H9 (cell line): Measurements from ENCODE around the gene RAPGEF6. TPM values are rescaled to one million over a fixed set of nuclear protein-coding genes. Genes with fewer than 3 reads are reported as not detected.
A peak's percentile ranks its signal among the peaks of the same experiment; 100 is the strongest.

Experiments
- DNase-seq: peaks from one replicate; pipeline ENCODE4 v3.0.0-alpha.2; 2017
- H2AFZ ChIP-seq: one replicate; pipeline ENCODE4 v1.6.1; 2013; ENCODE audit warnings: mild to moderate bottlenecking, low read length, control low read depth, moderate library complexity
- H2AK5ac ChIP-seq: 2 replicates; pipeline ENCODE4 v1.6.1; 2013; ENCODE audit warnings: low read length, control low read depth, mixed read lengths; ENCODE audit not compliant: insufficient read length
- H2BK120ac ChIP-seq: one replicate; pipeline ENCODE4 v1.6.1; 2013; ENCODE audit warnings: low read depth, mild to moderate bottlenecking, low read length, control low read depth, inconsistent platforms; ENCODE audit not compliant: poor library complexity, severe bottlenecking
- H2BK12ac ChIP-seq: 2 replicates; pipeline ENCODE4 v1.6.1; 2013; ENCODE audit warnings: low read length, control low read depth, mixed read lengths, low read depth; ENCODE audit not compliant: insufficient read length
- H2BK15ac ChIP-seq: 2 replicates; pipeline ENCODE4 v1.6.1; 2013; ENCODE audit warnings: low read depth, low read length, control low read depth
- H2BK20ac ChIP-seq: one replicate; pipeline ENCODE4 v1.6.1; 2013; ENCODE audit warnings: low read depth, mild to moderate bottlenecking, low read length, control low read depth, inconsistent platforms; ENCODE audit not compliant: poor library complexity, severe bottlenecking
- H2BK5ac ChIP-seq: 2 replicates; pipeline ENCODE4 v1.6.1; 2013; ENCODE audit warnings: low read length, control low read depth, mixed read lengths; ENCODE audit not compliant: insufficient read length
- H3K14ac ChIP-seq: 2 replicates; pipeline ENCODE4 v1.6.1; 2013; ENCODE audit warnings: low read length, control low read depth; ENCODE audit not compliant: insufficient read depth
- H3K18ac ChIP-seq: 2 replicates; pipeline ENCODE4 v1.6.1; 2013; ENCODE audit warnings: low read depth, mild to moderate bottlenecking, mixed read lengths, low read length, control low read depth; ENCODE audit not compliant: insufficient read length
- H3K23ac ChIP-seq: 2 replicates; pipeline ENCODE4 v1.6.1; 2013; ENCODE audit warnings: low read length, control low read depth, mixed read lengths, low read depth; ENCODE audit not compliant: insufficient read length
- H3K23me2 ChIP-seq: 2 replicates; pipeline ENCODE4 v1.6.1; 2013; ENCODE audit warnings: low read depth, mild to moderate bottlenecking, mixed read lengths, low read length, control low read depth; ENCODE audit not compliant: insufficient read length, poor library complexity, severe bottlenecking
- H3K27ac ChIP-seq: 2 replicates; pipeline ENCODE4 v1.5.1; 2013; ENCODE audit warnings: low read length, control low read depth, mixed read lengths, low read depth; ENCODE audit not compliant: insufficient read length
- H3K27me3 ChIP-seq: 2 replicates; pipeline ENCODE4 v1.6.1; 2013; ENCODE audit warnings: low read length, control low read depth, inconsistent platforms; ENCODE audit not compliant: insufficient read depth
- H3K4ac ChIP-seq: 2 replicates; pipeline ENCODE4 v1.6.1; 2013; ENCODE audit warnings: low read depth, mild to moderate bottlenecking, control low read depth, inconsistent platforms, low read length, moderate library complexity
- H3K4me1 ChIP-seq: 2 replicates; pipeline ENCODE4 v1.6.1; 2013; ENCODE audit warnings: low read length, control low read depth, inconsistent platforms; ENCODE audit not compliant: insufficient read depth
- H3K4me2 ChIP-seq: 2 replicates; pipeline ENCODE4 v1.6.1; 2013; ENCODE audit warnings: low read length, control low read depth, mixed read lengths; ENCODE audit not compliant: insufficient read length, insufficient read depth
- H3K56ac ChIP-seq: 2 replicates; pipeline ENCODE4 v1.6.1; 2013; ENCODE audit warnings: low read depth, mild to moderate bottlenecking, mixed read lengths, low read length, control low read depth; ENCODE audit not compliant: insufficient read length
- H3K79me1 ChIP-seq: 2 replicates; pipeline ENCODE4 v1.6.1; 2013; ENCODE audit warnings: low read depth, mild to moderate bottlenecking, moderate library complexity, low read length, control low read depth, inconsistent platforms; ENCODE audit not compliant: insufficient read depth, poor library complexity, severe bottlenecking
- H3K79me2 ChIP-seq: 2 replicates; pipeline ENCODE4 v1.6.1; 2013; ENCODE audit warnings: low read length, control low read depth, inconsistent platforms; ENCODE audit not compliant: insufficient read depth
- H3K9ac ChIP-seq: 2 replicates; pipeline ENCODE4 v1.6.1; 2013; ENCODE audit warnings: low read length, control low read depth, mixed read lengths; ENCODE audit not compliant: insufficient read length; ENCODE audit errors: extremely low read depth
- H3K9me3 ChIP-seq: one replicate; pipeline ENCODE4 v1.6.1; 2013; ENCODE audit warnings: low read depth, low read length, inconsistent platforms; ENCODE audit not compliant: control insufficient read depth
- H3T11ph ChIP-seq: one replicate; pipeline ENCODE4 v1.6.1; 2013; ENCODE audit warnings: mild to moderate bottlenecking, low read length, control low read depth, inconsistent platforms
- H4K20me1 ChIP-seq: one replicate; pipeline ENCODE4 v1.6.1; 2013; ENCODE audit not compliant: control insufficient read depth, insufficient read length, insufficient read depth
- H4K5ac ChIP-seq: 2 replicates; pipeline ENCODE4 v1.6.1; 2013; ENCODE audit warnings: low read depth, mild to moderate bottlenecking, mixed read lengths, low read length, control low read depth; ENCODE audit not compliant: insufficient read length
- H4K8ac ChIP-seq: replicated peaks from 2 replicates; pipeline ENCODE4 v1.6.1; 2013; ENCODE audit warnings: low read length, control low read depth, mixed read lengths, low read depth; ENCODE audit not compliant: insufficient read length
- H4K91ac ChIP-seq: 2 replicates; pipeline ENCODE4 v1.6.1; 2013; ENCODE audit warnings: low read depth, mild to moderate bottlenecking, moderate library complexity, mixed read lengths, low read length, control low read depth; ENCODE audit not compliant: insufficient read length
- H3K27ac Mint-ChIP-seq, 3 experiments: 2 replicates in 2 of 3; 3 replicates in 1 of 3; pipeline ENCODE4 v1.8.0; 2020 to 2021; ENCODE audit warnings: mixed read lengths in 3 of 3, mild to moderate bottlenecking in 1 of 3, moderate library complexity in 1 of 3
- H3K27me3 Mint-ChIP-seq: 2 replicates; pipeline ENCODE4 v1.8.0; 2021; ENCODE audit warnings: low read depth, mild to moderate bottlenecking, moderate library complexity, mixed read lengths
- H3K36me3 Mint-ChIP-seq, 3 experiments: 2 replicates in 2 of 3; 3 replicates in 1 of 3; pipeline ENCODE4 v1.8.0; 2020 to 2021; ENCODE audit warnings: low read depth in 3 of 3, mixed read lengths in 3 of 3; ENCODE audit not compliant: insufficient read depth in 1 of 3
- H3K4me1 Mint-ChIP-seq, 2 experiments: 2 replicates each; pipeline ENCODE4 v1.8.0; 2020; ENCODE audit warnings: mixed read lengths in 2 of 2
- H3K4me3 Mint-ChIP-seq, 2 experiments: 2 replicates in 1 of 2; 3 replicates in 1 of 2; pipeline ENCODE4 v1.8.0; 2020 to 2021; ENCODE audit warnings: mild to moderate bottlenecking in 2 of 2, mixed read lengths in 2 of 2, moderate library complexity in 1 of 2
- H3K9me3 Mint-ChIP-seq, 2 experiments: 2 replicates in 1 of 2; 3 replicates in 1 of 2; pipeline ENCODE4 v1.8.0; 2020; ENCODE audit warnings: mild to moderate bottlenecking in 2 of 2, mixed read lengths in 2 of 2, moderate library complexity in 1 of 2
- WGBS: extraction: QIAGEN DNeasy Blood & Tissue Kit; methylation state at CpG from one replicate; pipeline ENCODE4 v1.1.7; 2013; ENCODE audit warnings: missing lambda C conversion rate, low lambda C conversion rate, mixed read lengths; ENCODE audit not compliant: insufficient read length; ENCODE audit errors: extremely low coverage; 5-methylcytosine and 5-hydroxymethylcytosine counted together
- total RNA-seq: library from RNA; stranded (reverse); gene quantifications from 2 replicates; pipeline ENCODE4 v1.2.1, GENCODE V29; 2021
- TF ChIP-seq, protein P1 (sequence below): fragments of 200-600 bp; sonication (generic); conservative IDR thresholded peaks from 3 replicates; pipeline ENCODE4 v1.8.0; 2021; ENCODE audit warnings: antibody characterized with exemption, mild to moderate bottlenecking

Gene RAPGEF6
- total RNA-seq, 1 experiment from 2014 or later: 19.7 TPM

GRCh38 chr5:131671994-131672655 lies 37.1 kb upstream of the RAPGEF6 start:
- Mint-ChIP-seq H3K9me3 (no peaks in the 10 kb centered on the region), H3K27ac (peak overlapping the region in 2 of 3 experiments; percentile 28 to 91; a peak in 4 of 7 replicates), H3K4me1 (peaks cover 7 to 8% of the 10 kb centered on the region in 2 experiments), H3K4me3 (no peak overlapping the region), H3K27me3 (no peaks in the 10 kb centered on the region), H3K36me3 (peaks cover 7 to 32% (median 21%) of the 10 kb centered on the region in 3 experiments; a peak in 4 of 7 replicates)
- no peak overlapping the region for H3K4me2 ChIP-seq
- no peaks in the 10 kb centered on the region; the same call in 1 of the 2 replicates for H3K4me1 ChIP-seq
- no peak overlapping the region for H3K4ac ChIP-seq
- H2BK20ac ChIP-seq: no peak overlapping the region
- no peak overlapping the region for H2BK5ac ChIP-seq
- no peak overlapping the region for H2BK15ac ChIP-seq
- no peak overlapping the region for H3K14ac ChIP-seq
- no peaks in the 10 kb centered on the region for H3K23me2 ChIP-seq
- no CpG with 5 or more reads among the region's 2 CpGs for WGBS
- no peaks in the 10 kb centered on the region for H4K20me1 ChIP-seq
- H4K8ac ChIP-seq: no peak overlapping the region
- TF ChIP-seq, protein P1, sequence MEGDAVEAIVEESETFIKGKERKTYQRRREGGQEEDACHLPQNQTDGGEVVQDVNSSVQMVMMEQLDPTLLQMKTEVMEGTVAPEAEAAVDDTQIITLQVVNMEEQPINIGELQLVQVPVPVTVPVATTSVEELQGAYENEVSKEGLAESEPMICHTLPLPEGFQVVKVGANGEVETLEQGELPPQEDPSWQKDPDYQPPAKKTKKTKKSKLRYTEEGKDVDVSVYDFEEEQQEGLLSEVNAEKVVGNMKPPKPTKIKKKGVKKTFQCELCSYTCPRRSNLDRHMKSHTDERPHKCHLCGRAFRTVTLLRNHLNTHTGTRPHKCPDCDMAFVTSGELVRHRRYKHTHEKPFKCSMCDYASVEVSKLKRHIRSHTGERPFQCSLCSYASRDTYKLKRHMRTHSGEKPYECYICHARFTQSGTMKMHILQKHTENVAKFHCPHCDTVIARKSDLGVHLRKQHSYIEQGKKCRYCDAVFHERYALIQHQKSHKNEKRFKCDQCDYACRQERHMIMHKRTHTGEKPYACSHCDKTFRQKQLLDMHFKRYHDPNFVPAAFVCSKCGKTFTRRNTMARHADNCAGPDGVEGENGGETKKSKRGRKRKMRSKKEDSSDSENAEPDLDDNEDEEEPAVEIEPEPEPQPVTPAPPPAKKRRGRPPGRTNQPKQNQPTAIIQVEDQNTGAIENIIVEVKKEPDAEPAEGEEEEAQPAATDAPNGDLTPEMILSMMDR: no peak
- no peak overlapping the region for H2BK12ac ChIP-seq
- no peak overlapping the region for H3K27ac ChIP-seq
- H3K56ac ChIP-seq: no peak overlapping the region
- DNase-seq: no peak
- no peaks in the 10 kb centered on the region for H3K9me3 ChIP-seq
- no peak overlapping the region for H3K9ac ChIP-seq
- no peak overlapping the region for H4K5ac ChIP-seq
- no peaks in the 10 kb centered on the region for H3K79me2 ChIP-seq
- no peak overlapping the region for H2BK120ac ChIP-seq
- no peaks in the 10 kb centered on the region for H3K79me1 ChIP-seq
- H3T11ph ChIP-seq: no peak overlapping the region
- H3K23ac ChIP-seq: no peak overlapping the region
- no peak overlapping the region for H2AFZ ChIP-seq
- no peak overlapping the region for H4K91ac ChIP-seq
- H3K27me3 ChIP-seq: no peaks in the 10 kb centered on the region
- no peak overlapping the region for H2AK5ac ChIP-seq
- no peak overlapping the region for H3K18ac ChIP-seq
